ENCODE measurements around the gene SEC24C. TPM values are rescaled to one million over a fixed set of nuclear protein-coding genes. Genes with fewer than 3 reads are reported as not detected.

SEC24C gene
- total and polyA plus RNA-seq, 2 of the 13 experiments (the other 11 are each of a cell fraction or from before 2014, with no cell fraction given), result 63.1 to 66.4 TPM

DNA sequence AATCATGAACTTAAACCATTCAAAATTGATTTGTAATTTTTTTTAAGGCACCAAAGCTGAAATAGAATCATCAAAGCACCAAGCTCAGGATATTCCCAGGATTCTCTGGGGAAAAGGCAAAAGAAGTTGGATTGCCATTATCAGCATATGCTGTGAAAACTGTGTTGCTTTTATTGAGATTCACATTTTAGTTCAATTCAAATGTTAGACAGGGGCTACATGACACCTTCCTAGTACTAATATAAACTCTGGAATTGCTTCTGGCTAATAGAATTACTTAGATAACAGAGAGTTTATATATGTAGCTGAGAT is 71.5 kb downstream of the SEC24C start:
- H3K79me2 ChIP-seq (ENCODE audit: insufficient read depth, low read length), result no peaks in the 10 kb centered on the region
- BruUV-seq (replicated peaks), result no TSS peak
- no peak overlapping the region for H2AFZ ChIP-seq (ENCODE audit: low read length)
- no peaks in the 10 kb centered on the region; a peak in 1 of 5 replicates for H3K27me3 ChIP-seq (ENCODE audit: control insufficient read depth in 1 of 2, insufficient read depth in 2 of 2, low read length in 2 of 2)
- no peaks in the 10 kb centered on the region for H4K20me1 ChIP-seq (ENCODE audit: insufficient read depth, low read length)
- ChIA-PET CTCF (ENCODE audit: low intra/inter-chr PET ratio, low total read pairs) (no interaction called here), POLR2A (interaction anchor here (1.1 kb wide), 1 partner anchor 25 kb away, joined by 3 read pairs; no protein-coding TSS in a partner anchor)
- H3K36me3 ChIP-seq (replicated peaks in 1 of 2; ENCODE audit: control insufficient read depth in 1 of 2, insufficient read depth in 2 of 2, low read length in 2 of 2), result peaks cover 0 to 21% of the 10 kb centered on the region in 2 experiments
- H3K4me2 ChIP-seq (ENCODE audit: low read depth, low read length), result no peak overlapping the region
- FAIRE-seq (no peak), DNase-seq (ENCODE audit: low spot score) (no peak), ATAC-seq (no peak)
- H3K4me3 ChIP-seq (replicated peaks in 1 of 3; ENCODE audit: insufficient read depth in 1 of 3, low read depth in 2 of 3, low read length in 3 of 3), result no peak overlapping the region
- no peak overlapping the region for H3K9ac ChIP-seq (ENCODE audit: insufficient read depth, low read depth, low read length)
- intact Hi-C loops (cut with micrococcal nuclease; ENCODE audit: unreplicated experiment) (no loop called here), in situ Hi-C loops (cut with HindIII; ENCODE audit: extremely low pct_ligation_motif_present, low pct_unique_long_range_greater_than_20kb) (no loop called here)
- no peak overlapping the region for H3K27ac ChIP-seq (ENCODE audit: extremely low read length, insufficient read depth, low read length)
- no peaks in the 10 kb centered on the region for H3K9me3 ChIP-seq (ENCODE audit: low read length)
- TF ChIP-seq CENPX (CRISPR knock-in tag; IDR thresholded peaks at IDR 0.05) (no peak), ZNF605 (CRISPR knock-in tag; IDR thresholded peaks at IDR 0.05) (no peak), SP140L (CRISPR knock-in tag; IDR thresholded peaks at IDR 0.05; ENCODE audit: borderline replicate concordance) (no peak)
- TF ChIP-seq, protein P1, sequence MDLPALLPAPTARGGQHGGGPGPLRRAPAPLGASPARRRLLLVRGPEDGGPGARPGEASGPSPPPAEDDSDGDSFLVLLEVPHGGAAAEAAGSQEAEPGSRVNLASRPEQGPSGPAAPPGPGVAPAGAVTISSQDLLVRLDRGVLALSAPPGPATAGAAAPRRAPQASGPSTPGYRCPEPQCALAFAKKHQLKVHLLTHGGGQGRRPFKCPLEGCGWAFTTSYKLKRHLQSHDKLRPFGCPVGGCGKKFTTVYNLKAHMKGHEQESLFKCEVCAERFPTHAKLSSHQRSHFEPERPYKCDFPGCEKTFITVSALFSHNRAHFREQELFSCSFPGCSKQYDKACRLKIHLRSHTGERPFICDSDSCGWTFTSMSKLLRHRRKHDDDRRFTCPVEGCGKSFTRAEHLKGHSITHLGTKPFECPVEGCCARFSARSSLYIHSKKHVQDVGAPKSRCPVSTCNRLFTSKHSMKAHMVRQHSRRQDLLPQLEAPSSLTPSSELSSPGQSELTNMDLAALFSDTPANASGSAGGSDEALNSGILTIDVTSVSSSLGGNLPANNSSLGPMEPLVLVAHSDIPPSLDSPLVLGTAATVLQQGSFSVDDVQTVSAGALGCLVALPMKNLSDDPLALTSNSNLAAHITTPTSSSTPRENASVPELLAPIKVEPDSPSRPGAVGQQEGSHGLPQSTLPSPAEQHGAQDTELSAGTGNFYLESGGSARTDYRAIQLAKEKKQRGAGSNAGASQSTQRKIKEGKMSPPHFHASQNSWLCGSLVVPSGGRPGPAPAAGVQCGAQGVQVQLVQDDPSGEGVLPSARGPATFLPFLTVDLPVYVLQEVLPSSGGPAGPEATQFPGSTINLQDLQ (CRISPR knock-in tag; IDR thresholded peaks at IDR 0.05), result no peak
- H3K4me1 ChIP-seq (ENCODE audit: insufficient read depth, low read length), result peaks cover under 1% of the 10 kb centered on the region; the same call in 1 of the 2 replicates

DNA sequence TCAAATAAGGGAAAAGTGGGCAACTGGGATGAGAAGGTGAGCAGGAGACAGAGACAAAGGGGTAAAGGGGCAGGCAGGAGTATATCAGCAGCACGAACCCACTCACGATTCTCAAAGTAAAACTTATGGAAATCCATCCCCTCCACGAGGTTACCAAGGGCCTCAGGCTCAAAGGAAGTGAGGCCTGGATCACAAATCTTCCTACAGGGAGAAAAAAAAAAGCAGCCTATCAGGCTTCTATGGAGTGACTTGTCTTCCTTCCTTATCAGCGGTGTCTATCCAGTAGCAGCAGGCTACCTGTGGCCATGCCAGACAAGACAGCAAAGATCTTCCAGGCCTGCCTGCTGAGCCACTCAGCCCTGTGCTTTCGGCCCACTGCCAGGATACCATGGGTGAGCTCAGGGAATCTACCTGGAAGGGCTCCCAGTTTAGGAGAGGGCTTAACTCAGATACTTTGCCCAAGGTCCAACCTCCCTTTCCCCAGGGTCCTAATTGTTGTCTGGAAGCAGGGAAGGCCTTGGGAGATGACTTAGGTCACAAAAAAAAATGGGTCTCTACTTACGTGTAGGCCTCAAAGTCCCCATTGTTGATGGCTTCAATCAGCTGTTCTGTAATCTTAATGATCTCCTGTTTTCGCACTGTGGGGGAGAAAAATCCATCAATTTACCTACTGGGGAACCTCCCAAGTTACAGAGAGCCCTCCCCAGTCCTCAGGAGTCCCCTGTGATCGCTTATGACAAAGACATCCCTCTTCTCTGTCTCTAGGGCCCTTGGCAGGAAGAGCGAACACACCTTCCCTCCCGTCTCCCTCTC is 73.0 kb downstream of the SEC24C start:
- Histone ChIP-seq H3K27ac (ENCODE audit: extremely low read length, insufficient read depth, low read length) (no peak overlapping the region), H3K4me1 (ENCODE audit: insufficient read depth, low read length) (no peaks in the 10 kb centered on the region), H3K36me3 (replicated peaks in 1 of 2; ENCODE audit: control insufficient read depth in 1 of 2, insufficient read depth in 2 of 2, low read length in 2 of 2) (peaks cover 0 to 31% of the 10 kb centered on the region in 2 experiments), H3K9ac (ENCODE audit: insufficient read depth, low read depth, low read length) (no peak overlapping the region), H3K4me3 (replicated peaks in 1 of 3; ENCODE audit: insufficient read depth in 1 of 3, low read depth in 2 of 3, low read length in 3 of 3) (no peak overlapping the region), H2AFZ (ENCODE audit: low read length) (no peak overlapping the region), H3K4me2 (ENCODE audit: low read depth, low read length) (no peak overlapping the region), H3K9me3 (ENCODE audit: low read length) (no peaks in the 10 kb centered on the region), H4K20me1 (ENCODE audit: insufficient read depth, low read length) (no peaks in the 10 kb centered on the region), H3K27me3 (ENCODE audit: control insufficient read depth in 1 of 2, insufficient read depth in 2 of 2, low read length in 2 of 2) (no peaks in the 10 kb centered on the region), H3K79me2 (ENCODE audit: insufficient read depth, low read length) (no peaks in the 10 kb centered on the region)
- FAIRE-seq (no peak), DNase-seq (ENCODE audit: low spot score) (no peak), ATAC-seq (no peak)
- intact Hi-C loops (cut with micrococcal nuclease; ENCODE audit: unreplicated experiment) (no loop called here), in situ Hi-C loops (cut with HindIII; ENCODE audit: extremely low pct_ligation_motif_present, low pct_unique_long_range_greater_than_20kb) (no loop called here)
- POLR2A ChIA-PET, result no interaction called here
- CTCF ChIA-PET (ENCODE audit: low intra/inter-chr PET ratio, low total read pairs), result no interaction called here
- BruUV-seq (replicated peaks), result no TSS peak
- 98% methylated on average over 8 of the region's 10 CpGs for WGBS (ENCODE audit: low lambda C conversion rate)
- no peak for TF ChIP-seq MED8 (CRISPR knock-in tag; IDR thresholded peaks at IDR 0.05; ENCODE audit: insufficient replicate concordance)
- no peak for TF ChIP-seq KDM2A (CRISPR knock-in tag; IDR thresholded peaks at IDR 0.05; ENCODE audit: borderline replicate concordance, low read depth)
- TF ChIP-seq MATR3 (CRISPR knock-in tag; IDR thresholded peaks at IDR 0.05), result no peak
- TF ChIP-seq STAG1 (CRISPR knock-in tag; IDR thresholded peaks at IDR 0.05), result no peak
- no peak for TF ChIP-seq SMC3 (IDR thresholded peaks at IDR 0.05; ENCODE audit: low read length)
- TF ChIP-seq ZNF484 (CRISPR knock-in tag; IDR thresholded peaks at IDR 0.05; ENCODE audit: borderline replicate concordance, low read depth), result no peak
- TF ChIP-seq, protein P2, sequence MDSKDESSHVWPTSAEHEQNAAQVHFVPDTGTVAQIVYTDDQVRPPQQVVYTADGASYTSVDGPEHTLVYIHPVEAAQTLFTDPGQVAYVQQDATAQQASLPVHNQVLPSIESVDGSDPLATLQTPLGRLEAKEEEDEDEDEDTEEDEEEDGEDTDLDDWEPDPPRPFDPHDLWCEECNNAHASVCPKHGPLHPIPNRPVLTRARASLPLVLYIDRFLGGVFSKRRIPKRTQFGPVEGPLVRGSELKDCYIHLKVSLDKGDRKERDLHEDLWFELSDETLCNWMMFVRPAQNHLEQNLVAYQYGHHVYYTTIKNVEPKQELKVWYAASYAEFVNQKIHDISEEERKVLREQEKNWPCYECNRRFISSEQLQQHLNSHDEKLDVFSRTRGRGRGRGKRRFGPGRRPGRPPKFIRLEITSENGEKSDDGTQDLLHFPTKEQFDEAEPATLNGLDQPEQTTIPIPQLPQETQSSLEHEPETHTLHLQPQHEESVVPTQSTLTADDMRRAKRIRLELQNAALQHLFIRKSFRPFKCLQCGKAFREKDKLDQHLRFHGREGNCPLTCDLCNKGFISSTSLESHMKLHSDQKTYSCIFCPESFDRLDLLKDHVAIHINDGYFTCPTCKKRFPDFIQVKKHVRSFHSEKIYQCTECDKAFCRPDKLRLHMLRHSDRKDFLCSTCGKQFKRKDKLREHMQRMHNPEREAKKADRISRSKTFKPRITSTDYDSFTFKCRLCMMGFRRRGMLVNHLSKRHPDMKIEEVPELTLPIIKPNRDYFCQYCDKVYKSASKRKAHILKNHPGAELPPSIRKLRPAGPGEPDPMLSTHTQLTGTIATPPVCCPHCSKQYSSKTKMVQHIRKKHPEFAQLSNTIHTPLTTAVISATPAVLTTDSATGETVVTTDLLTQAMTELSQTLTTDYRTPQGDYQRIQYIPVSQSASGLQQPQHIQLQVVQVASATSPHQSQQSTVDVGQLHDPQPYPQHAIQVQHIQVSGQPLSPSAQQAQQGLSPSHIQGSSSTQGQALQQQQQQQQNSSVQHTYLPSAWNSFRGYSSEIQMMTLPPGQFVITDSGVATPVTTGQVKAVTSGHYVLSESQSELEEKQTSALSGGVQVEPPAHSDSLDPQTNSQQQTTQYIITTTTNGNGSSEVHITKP (CRISPR knock-in tag; IDR thresholded peaks at IDR 0.05; ENCODE audit: low read depth), result no peak
- TF ChIP-seq FOXK1 (CRISPR knock-in tag; IDR thresholded peaks at IDR 0.05; ENCODE audit: borderline replicate concordance, low read depth), result no peak

Measured in HepG2 (cell line).